Iris pigment epithelial cell (primary cell): ENCODE data around the gene SPARCL1.
A peak's percentile ranks its signal among the peaks of the same experiment; 100 is the strongest.
"Not testable (repeated sequence)": the region's sequence is repeated elsewhere in the genome, so short reads cannot be mapped to it uniquely, and the experiment has no call there.

Experiments
- DNase-seq: peaks from one replicate; pipeline ENCODE4 v3.0.0-alpha.2; 2011; ENCODE audit warnings: low read depth

Gene SPARCL1

GRCh38 chr4:87442889-87443288 is 86.3 kb downstream of the SPARCL1 start:
- peak; percentile 59 for DNase-seq

GRCh38 chr4:87433342-87433741 is 95.8 kb downstream of the SPARCL1 start:
- DNase-seq = no peak

- DNase-seq = no peak
These were observed 99.1 kb downstream of the SPARCL1 start for GRCh38 chr4:87430038-87430437.

- no peak for DNase-seq
These were observed 100.2 kb downstream of the SPARCL1 start for GRCh38 chr4:87428979-87429378.

- DNase-seq = no peak
These were observed 101.7 kb downstream of the SPARCL1 start for GRCh38 chr4:87427518-87427868.

GRCh38 chr4:87426865-87427517 is 102.2 kb downstream of the SPARCL1 start:
- no peak for DNase-seq

GRCh38 chr4:87425711-87426110 is 103.5 kb downstream of the SPARCL1 start:
- DNase-seq = no peak

- not testable (repeated sequence) for DNase-seq
These were observed 105.1 kb downstream of the SPARCL1 start for GRCh38 chr4:87424099-87424543.
